ENCODE data around the gene MYOCOS.

- TF ChIP-seq POLR2AphosphoS5 (IDR thresholded peaks at IDR 0.05) (no peak), CTCF (IDR thresholded peaks at IDR 0.05) (no peak), POLR2A (IDR thresholded peaks at IDR 0.05) (no peak)
These were observed 38.3 kb upstream of the MYOCOS start for GRCh38 chr1:171583591-171584201.
